AG10803 (cell line): ENCODE measurements around the gene MAP7D3.

Source experiments
- DNase-seq: peaks from one replicate; pipeline ENCODE4 v3.0.0; 2010; ENCODE audit warnings: low read depth
- H3K4me3 ChIP-seq: 2 replicates; pipeline ENCODE4 v1.5.1; 2011; ENCODE audit warnings: mild to moderate bottlenecking, low read length, control low read depth
- TF ChIP-seq, protein P1 (sequence below): conservative IDR thresholded peaks from 2 replicates; pipeline ENCODE4 v1.5.1; 2011; ENCODE audit warnings: mild to moderate bottlenecking, low read length, control low read depth, inconsistent platforms

Gene MAP7D3

DNA sequence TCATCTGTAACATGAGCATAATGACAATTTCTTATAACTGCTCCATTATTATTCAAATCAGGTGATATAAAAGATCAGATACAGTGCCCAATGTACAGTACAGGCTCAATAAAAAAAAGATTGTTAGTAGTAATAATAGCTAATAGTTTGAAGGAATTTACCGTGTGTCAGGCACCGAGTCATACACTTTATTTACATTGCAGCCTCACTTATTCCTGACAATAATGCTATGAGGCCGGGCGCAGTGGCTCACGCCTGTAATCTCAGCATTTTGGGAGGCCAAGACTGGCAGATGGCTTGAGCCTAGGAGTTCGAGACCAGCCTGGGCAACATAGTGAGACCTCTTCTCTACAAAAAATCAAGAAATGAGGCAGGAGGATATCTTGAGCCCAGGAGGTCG is 10.1 kb upstream of the MAP7D3 start:
- H3K4me3 ChIP-seq = no peak overlapping the region
- TF ChIP-seq, protein P1, sequence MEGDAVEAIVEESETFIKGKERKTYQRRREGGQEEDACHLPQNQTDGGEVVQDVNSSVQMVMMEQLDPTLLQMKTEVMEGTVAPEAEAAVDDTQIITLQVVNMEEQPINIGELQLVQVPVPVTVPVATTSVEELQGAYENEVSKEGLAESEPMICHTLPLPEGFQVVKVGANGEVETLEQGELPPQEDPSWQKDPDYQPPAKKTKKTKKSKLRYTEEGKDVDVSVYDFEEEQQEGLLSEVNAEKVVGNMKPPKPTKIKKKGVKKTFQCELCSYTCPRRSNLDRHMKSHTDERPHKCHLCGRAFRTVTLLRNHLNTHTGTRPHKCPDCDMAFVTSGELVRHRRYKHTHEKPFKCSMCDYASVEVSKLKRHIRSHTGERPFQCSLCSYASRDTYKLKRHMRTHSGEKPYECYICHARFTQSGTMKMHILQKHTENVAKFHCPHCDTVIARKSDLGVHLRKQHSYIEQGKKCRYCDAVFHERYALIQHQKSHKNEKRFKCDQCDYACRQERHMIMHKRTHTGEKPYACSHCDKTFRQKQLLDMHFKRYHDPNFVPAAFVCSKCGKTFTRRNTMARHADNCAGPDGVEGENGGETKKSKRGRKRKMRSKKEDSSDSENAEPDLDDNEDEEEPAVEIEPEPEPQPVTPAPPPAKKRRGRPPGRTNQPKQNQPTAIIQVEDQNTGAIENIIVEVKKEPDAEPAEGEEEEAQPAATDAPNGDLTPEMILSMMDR = no peak
- no peak for DNase-seq

DNA sequence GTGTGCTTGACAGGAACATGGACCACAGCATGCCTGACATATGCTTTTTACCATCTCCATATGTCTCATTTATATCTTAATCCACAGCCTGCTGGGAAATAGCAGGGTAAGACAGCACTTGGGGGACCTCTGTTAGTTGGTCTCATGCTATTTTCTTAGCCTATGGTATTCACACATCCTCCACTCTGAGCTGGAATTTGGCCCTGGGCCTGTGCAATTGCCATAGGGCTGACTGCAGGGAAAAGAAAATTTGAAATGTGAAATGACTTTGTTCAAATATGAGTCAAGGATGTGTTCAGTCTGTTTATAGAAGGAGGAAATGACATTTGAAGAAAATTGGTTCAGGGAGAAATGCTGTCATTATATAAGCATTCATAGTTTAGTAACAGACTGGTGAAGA is 9.6 kb upstream of the MAP7D3 start:
- TF ChIP-seq, protein P1 = no peak
- H3K4me3 ChIP-seq = no peak overlapping the region
- DNase-seq = peak; percentile 77

DNA sequence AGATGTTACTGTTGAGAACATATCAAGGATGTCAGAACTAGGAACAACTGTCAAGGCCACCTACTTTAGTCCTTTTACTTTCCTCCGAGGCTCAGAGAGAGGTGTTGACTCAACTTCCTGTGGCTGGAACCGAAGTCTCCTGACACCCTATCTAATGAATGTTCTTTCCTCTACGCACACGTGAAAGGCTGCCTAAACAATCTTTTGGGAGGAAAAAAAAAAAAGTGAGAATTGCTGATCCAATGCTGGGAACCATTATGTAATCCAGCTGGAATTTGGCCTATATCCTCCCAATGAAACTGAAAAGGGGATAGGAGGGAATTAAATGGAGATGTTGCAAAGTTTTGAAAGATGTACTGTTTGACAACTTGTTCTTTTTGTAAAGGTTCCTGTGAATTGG is 8.3 kb upstream of the MAP7D3 start:
- DNase-seq = peak; percentile 73
- TF ChIP-seq, protein P1 = no peak
- no peak overlapping the region for H3K4me3 ChIP-seq

DNA sequence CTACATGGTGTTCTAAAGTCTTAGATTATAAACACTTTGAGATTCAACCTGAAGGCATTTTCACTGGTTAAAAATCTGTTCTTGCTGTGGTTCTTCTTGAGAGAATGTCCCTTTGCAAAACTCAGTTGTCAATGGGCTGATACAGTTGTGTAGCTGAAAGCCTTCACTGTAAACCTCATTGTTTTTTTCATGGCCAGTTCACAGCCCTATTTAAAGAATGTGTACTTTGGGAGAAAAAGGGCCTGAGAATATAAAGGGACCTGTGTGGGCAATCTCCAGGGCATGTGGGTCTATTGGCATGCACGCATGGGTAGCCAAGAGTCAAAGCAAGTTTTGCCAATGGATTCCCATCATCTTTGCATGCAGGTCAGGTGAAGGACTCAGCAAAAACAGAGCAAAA is 7.8 kb upstream of the MAP7D3 start:
- no peak for DNase-seq

DNA sequence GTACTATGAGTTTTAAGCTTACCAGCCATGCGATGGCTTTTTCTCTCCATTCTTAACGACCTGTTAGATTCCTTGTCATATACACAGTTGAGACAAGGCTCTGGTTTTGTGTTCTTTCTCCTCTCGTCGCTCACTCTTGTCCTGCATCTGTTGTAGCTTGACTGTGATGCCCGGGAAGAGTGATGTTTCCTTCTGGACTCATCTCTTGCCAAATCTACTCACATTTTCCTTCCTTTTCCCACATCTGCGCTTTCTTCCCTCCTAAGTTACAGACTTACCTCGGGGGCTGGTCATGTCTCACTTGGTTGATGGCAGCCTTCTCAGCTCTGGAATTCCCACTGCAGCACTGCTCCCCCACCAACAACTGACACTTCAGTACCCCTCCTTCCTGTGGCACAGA is 4.8 kb upstream of the MAP7D3 start:
- TF ChIP-seq, protein P1 = no peak
- peak; percentile 8 for DNase-seq
- H3K4me3 ChIP-seq = peak overlapping the region; percentile 20; the same call in 1 of the 2 replicates

More for the DNA sequence above, 7.8 kb upstream of the MAP7D3 start:
- TF ChIP-seq, protein P1 = no peak
- no peak overlapping the region for H3K4me3 ChIP-seq

DNA sequence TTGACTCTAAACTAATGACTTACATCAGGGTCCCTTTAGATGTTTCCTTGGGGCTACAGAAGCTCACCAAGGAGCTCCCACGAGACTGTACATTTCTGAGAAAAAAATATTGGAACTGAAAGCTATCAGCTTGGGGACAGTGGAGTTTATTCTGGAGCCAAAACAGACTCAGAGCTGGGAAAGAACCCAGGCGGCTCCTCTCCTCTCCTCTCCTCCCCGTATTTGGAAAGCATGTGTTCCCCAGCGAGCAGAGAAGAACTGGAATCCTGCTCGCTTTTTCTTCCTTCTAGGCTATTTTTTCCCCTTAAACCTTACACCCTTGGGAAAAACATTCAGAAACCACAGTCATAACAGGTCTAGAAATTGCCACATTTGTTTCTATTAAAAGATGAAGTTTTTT is 4.3 kb upstream of the MAP7D3 start:
- TF ChIP-seq, protein P1 = no peak
- peak; percentile 18 for DNase-seq
- H3K4me3 ChIP-seq = peak overlapping the region; percentile 8

DNA sequence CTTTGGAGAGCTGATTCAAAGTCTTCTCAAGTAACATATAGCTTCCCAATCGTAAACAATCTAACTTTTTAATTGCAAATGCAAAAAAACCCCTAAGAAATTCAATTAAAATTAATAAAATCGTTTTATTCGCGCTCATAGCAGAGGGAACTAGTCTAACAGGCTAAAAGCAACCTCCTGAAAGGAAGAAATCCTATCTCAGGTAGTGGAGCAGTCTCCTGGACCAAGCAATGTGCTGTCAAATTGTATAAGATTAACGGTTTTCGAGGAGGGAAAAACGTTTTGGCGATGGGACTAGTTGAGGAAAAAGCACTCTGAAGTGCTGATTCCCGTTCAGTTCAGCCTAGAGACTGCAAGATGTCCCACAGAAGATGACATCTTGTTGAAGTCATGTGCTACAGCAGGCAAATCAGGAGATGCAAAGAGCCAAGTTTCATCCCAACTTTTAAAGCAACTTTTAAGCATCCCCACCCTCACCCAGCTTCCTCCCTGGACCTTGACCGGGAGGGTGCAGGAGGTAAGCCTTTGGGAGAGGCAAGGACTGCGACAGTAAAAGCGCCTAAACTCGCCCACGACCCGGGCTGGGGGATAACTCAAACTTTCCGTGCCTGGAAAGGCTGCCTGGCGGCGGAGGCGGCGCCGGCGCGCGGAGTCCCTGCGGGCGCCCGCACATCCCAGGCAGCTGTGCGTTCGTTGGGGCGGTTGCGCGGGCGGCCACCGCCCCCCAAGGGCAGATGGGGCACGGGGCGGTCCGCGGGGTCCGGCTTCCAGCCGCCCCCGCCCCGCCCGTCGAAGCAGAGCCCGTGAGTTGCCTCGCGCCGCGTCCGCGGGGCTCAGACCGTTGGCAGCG is 784 bp downstream of the MAP7D3 start:
- TF ChIP-seq, protein P1 = no peak
- H3K4me3 ChIP-seq = peak overlapping the region; percentile 73
- no peak for DNase-seq
